HepG2 (cell line): ENCODE measurements around the gene GPC2. TPM values are rescaled to one million over a fixed set of nuclear protein-coding genes. Genes with fewer than 3 reads are reported as not detected.
A peak's percentile ranks its signal among the peaks of the same experiment; 100 is the strongest.

ENCODE experiments used
- DPF2 ChIP-seq: sonication (generic); formaldehyde crosslinking; IDR thresholded peaks from 2 replicates; pipeline ENCODE4 v1.4.0; 2020; ENCODE audit warnings: mild to moderate bottlenecking, low read depth, missing genetic modification reagents, borderline replicate concordance
- FOXK1 ChIP-seq: sonication (generic); formaldehyde crosslinking; IDR thresholded peaks from 2 replicates; pipeline ENCODE4 v1.4.0; 2020; ENCODE audit warnings: low read depth, missing genetic modification reagents, borderline replicate concordance
- HNRNPLL ChIP-seq: fragments of 200-400 bp; formaldehyde crosslinking; IDR thresholded peaks from 2 replicates; pipeline ENCODE4 v1.6.1; 2017; ENCODE audit warnings: mild to moderate bottlenecking, low read depth, low read length; ENCODE audit not compliant: poor library complexity, severe bottlenecking
- JUN ChIP-seq: sonication (generic); formaldehyde crosslinking; IDR thresholded peaks from 2 replicates; pipeline ENCODE4 v1.4.0; 2020; ENCODE audit warnings: mild to moderate bottlenecking, missing genetic modification reagents
- KLF13 ChIP-seq: sonication (generic); formaldehyde crosslinking; IDR thresholded peaks from 2 replicates; pipeline ENCODE4 v1.4.0; 2020; ENCODE audit warnings: mild to moderate bottlenecking, missing genetic modification reagents
- KMT2A ChIP-seq: sonication (generic); formaldehyde crosslinking; IDR thresholded peaks from 2 replicates; pipeline ENCODE4 v1.4.0; 2020; ENCODE audit warnings: missing genetic modification reagents
- NFE2L1 ChIP-seq: sonication (generic); formaldehyde crosslinking; IDR thresholded peaks from 2 replicates; pipeline ENCODE4 v1.4.0; 2020; ENCODE audit warnings: missing genetic modification reagents, mild to moderate bottlenecking, borderline replicate concordance
- PCBP1 ChIP-seq: fragments of 200-400 bp; formaldehyde crosslinking; IDR thresholded peaks from 2 replicates; pipeline ENCODE4 v1.6.1; 2017; ENCODE audit warnings: mild to moderate bottlenecking, low read depth, low read length, borderline replicate concordance
- ZBTB8A ChIP-seq: sonication (generic); formaldehyde crosslinking; IDR thresholded peaks from 2 replicates; pipeline ENCODE4 v1.4.0; 2020; ENCODE audit warnings: mild to moderate bottlenecking, low read depth, missing genetic modification reagents, borderline replicate concordance
- ZEB1 ChIP-seq: IDR thresholded peaks from 2 replicates; pipeline ENCODE4 v1.6.1; 2012; ENCODE audit warnings: mild to moderate bottlenecking, low read depth, inconsistent platforms; ENCODE audit not compliant: insufficient replicate concordance
- ZNF101 ChIP-seq: sonication (generic); formaldehyde crosslinking; IDR thresholded peaks from 2 replicates; pipeline ENCODE4 v1.4.0; 2020; ENCODE audit warnings: mild to moderate bottlenecking, low read depth, missing genetic modification reagents, borderline replicate concordance
- ZNF124 ChIP-seq: sonication (generic); formaldehyde crosslinking; IDR thresholded peaks from 2 replicates; pipeline ENCODE4 v1.4.0; 2020; ENCODE audit warnings: missing genetic modification reagents
- ZNF136 ChIP-seq: sonication (generic); formaldehyde crosslinking; IDR thresholded peaks from 2 replicates; pipeline ENCODE4 v1.8.1; 2022; ENCODE audit warnings: low read depth, mild to moderate bottlenecking, moderate library complexity, missing genetic modification reagents
- ZNF138 ChIP-seq: sonication (generic); formaldehyde crosslinking; IDR thresholded peaks from 2 replicates; pipeline ENCODE4 v1.5.0; 2020; ENCODE audit warnings: mild to moderate bottlenecking, low read depth, missing genetic modification reagents
- ZNF160 ChIP-seq: sonication (generic); formaldehyde crosslinking; IDR thresholded peaks from 2 replicates; pipeline ENCODE4 v1.8.0; 2022; ENCODE audit warnings: mild to moderate bottlenecking, inconsistent platforms, missing genetic modification reagents
- ZNF207 ChIP-seq: fragments of 450-650 bp; IDR thresholded peaks from 2 replicates; pipeline ENCODE4 v1.6.1; 2016; ENCODE audit warnings: antibody characterized with exemption, borderline replicate concordance
- ZNF260 ChIP-seq: sonication (generic); formaldehyde crosslinking; IDR thresholded peaks from 2 replicates; pipeline ENCODE4 v1.4.0; 2020; ENCODE audit warnings: missing genetic modification reagents, low read depth, mild to moderate bottlenecking, borderline replicate concordance
- ZNF350 ChIP-seq: sonication (generic); formaldehyde crosslinking; IDR thresholded peaks from 2 replicates; pipeline ENCODE4 v1.4.0; 2020; ENCODE audit warnings: mild to moderate bottlenecking, low read depth, missing genetic modification reagents, borderline replicate concordance
- ZNF709 ChIP-seq: sonication (generic); formaldehyde crosslinking; IDR thresholded peaks from 2 replicates; pipeline ENCODE4 v1.5.0; 2020; ENCODE audit warnings: mild to moderate bottlenecking, missing genetic modification reagents
- polyA plus RNA-seq, 8 experiments: library from polyadenylated mRNA; depleted of rRNA in 3 of 8; stranded (reverse) in 7 of 8; unstranded in 1 of 8; fragments of >200 nt; fragmentation: Illumina TruSeq in 4 of 8; extraction: Trizol in 4 of 8; gene quantifications; 2 replicates each; pipeline versions ENCODE4 v1.2.1 to v1.2.3, GENCODE V29; 2011 to 2016; ENCODE audit warnings: low read depth in 4 of 8, missing spikeins in 1 of 8, mixed read lengths in 1 of 8; ENCODE audit not compliant: insufficient read depth in 1 of 8
- total RNA-seq, 5 experiments: library from RNA; depleted of rRNA; stranded (reverse); fragments of >200 nt; fragmentation: Illumina TruSeq; extraction: Trizol; gene quantifications; 2 replicates each; pipeline ENCODE4 v1.2.3, GENCODE V29; 2016; ENCODE audit warnings: low read depth in 1 of 5
- TF ChIP-seq, protein P1 (sequence below): sonication (generic); formaldehyde crosslinking; IDR thresholded peaks from 2 replicates; pipeline ENCODE4 v1.4.0; 2020; ENCODE audit warnings: missing genetic modification reagents, borderline replicate concordance
- TF ChIP-seq, protein P2 (sequence below): IDR thresholded peaks from 2 replicates; pipeline ENCODE4 v1.6.1; 2012; ENCODE audit warnings: inconsistent platforms
- TF ChIP-seq, protein P3 (sequence below): sonication (generic); formaldehyde crosslinking; IDR thresholded peaks from 2 replicates; pipeline ENCODE4 v1.5.0; 2020; ENCODE audit warnings: mild to moderate bottlenecking, missing genetic modification reagents
- TF ChIP-seq, protein P4 (sequence below): sonication (generic); formaldehyde crosslinking; IDR thresholded peaks from 2 replicates; pipeline ENCODE4 v1.4.0; 2020; ENCODE audit warnings: mild to moderate bottlenecking, missing genetic modification reagents

GPC2 gene
- total and polyA plus RNA-seq, 2 of the 13 experiments (the other 11 are each of a cell fraction or from before 2014, with no cell fraction given), result 0.64 to 0.78 TPM

DNA sequence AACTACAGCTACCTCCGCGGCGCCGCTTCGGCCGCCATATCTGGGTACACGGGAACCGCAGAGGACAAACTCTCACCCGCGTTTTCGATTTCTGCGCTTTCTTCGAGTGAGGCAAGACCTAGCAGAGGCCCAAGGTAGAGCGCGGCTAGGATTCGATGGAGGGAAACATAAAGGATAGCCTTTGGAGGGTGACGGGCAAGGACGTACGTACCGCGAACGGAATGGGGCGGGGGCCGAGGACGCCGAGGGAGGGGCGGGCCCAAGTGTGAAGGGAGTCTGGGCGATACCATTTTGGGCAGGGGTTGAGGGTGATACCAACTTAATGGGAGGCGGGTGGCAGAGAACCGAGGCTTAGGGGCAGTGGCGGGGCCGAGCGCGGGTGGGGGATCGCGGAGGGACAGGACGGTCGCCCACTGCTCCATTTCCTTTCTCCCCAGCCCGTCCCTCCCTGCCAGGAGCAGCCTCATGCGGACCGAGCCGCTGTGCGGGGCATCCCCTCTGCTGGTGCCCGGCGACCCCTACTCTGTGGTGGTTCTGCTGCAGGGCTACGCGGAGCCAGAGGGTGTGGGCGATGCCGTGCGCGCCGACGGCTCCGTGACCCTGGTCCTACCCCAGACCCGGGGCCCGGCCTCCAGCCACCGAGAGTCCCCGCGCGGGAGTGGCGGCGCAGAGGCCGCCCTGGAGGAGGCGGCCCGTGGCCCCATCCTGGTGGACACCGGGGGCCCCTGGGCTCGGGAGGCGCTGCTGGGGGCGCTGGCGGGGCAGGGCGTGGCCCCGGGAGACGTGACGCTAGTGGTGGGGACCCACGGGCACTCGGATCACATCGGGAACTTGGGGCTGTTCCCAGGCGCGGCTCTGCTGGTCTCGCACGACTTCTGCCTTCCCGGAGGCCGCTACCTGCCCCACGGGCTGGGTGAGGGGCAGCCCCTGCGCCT is 50.0 kb downstream of the GPC2 start, which contains the start of gene MBLAC1 (continued):
- TF ChIP-seq, protein P1, sequence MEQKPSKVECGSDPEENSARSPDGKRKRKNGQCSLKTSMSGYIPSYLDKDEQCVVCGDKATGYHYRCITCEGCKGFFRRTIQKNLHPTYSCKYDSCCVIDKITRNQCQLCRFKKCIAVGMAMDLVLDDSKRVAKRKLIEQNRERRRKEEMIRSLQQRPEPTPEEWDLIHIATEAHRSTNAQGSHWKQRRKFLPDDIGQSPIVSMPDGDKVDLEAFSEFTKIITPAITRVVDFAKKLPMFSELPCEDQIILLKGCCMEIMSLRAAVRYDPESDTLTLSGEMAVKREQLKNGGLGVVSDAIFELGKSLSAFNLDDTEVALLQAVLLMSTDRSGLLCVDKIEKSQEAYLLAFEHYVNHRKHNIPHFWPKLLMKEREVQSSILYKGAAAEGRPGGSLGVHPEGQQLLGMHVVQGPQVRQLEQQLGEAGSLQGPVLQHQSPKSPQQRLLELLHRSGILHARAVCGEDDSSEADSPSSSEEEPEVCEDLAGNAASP (CRISPR knock-in tag), result no peak
- 0 out of 2 replicates have a peak, but pooled peaks have one; percentile 28 for TF ChIP-seq PCBP1
- TF ChIP-seq ZNF124, result no peak
- TF ChIP-seq ZNF136 (CRISPR knock-in tag), result no peak
- TF ChIP-seq ZNF207, result no peak
- 0 out of 2 replicates have a peak, but pooled peaks have one; percentile 42 for TF ChIP-seq ZBTB8A
- TF ChIP-seq, protein P2, sequence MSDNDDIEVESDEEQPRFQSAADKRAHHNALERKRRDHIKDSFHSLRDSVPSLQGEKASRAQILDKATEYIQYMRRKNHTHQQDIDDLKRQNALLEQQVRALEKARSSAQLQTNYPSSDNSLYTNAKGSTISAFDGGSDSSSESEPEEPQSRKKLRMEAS, result peak; percentile 3; the same call in 1 of the 2 replicates
- no peak for TF ChIP-seq ZEB1
- TF ChIP-seq HNRNPLL, result peak; percentile 40
- TF ChIP-seq ZNF260 (CRISPR knock-in tag), result no peak
- TF ChIP-seq ZNF160 (CRISPR knock-in tag), result peak; percentile 42; the same call in 1 of the 2 replicates
- peak; percentile 49; the same call in 1 of the 2 replicates for TF ChIP-seq FOXK1 (CRISPR knock-in tag)
- TF ChIP-seq ZNF101 (CRISPR knock-in tag), result peak; percentile 43; the same call in 1 of the 2 replicates
- TF ChIP-seq, protein P3, sequence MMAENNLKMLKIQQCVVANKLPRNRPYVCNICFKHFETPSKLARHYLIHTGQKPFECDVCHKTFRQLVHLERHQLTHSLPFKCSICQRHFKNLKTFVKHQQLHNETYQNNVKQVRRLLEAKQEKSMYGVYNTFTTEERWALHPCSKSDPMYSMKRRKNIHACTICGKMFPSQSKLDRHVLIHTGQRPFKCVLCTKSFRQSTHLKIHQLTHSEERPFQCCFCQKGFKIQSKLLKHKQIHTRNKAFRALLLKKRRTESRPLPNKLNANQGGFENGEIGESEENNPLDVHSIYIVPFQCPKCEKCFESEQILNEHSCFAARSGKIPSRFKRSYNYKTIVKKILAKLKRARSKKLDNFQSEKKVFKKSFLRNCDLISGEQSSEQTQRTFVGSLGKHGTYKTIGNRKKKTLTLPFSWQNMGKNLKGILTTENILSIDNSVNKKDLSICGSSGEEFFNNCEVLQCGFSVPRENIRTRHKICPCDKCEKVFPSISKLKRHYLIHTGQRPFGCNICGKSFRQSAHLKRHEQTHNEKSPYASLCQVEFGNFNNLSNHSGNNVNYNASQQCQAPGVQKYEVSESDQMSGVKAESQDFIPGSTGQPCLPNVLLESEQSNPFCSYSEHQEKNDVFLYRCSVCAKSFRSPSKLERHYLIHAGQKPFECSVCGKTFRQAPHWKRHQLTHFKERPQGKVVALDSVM (CRISPR knock-in tag), result no peak; the same call in 1 of the 2 replicates
- TF ChIP-seq DPF2, result no peak
- no peak for TF ChIP-seq ZNF138 (CRISPR knock-in tag)
- TF ChIP-seq JUN (CRISPR knock-in tag), result 0 out of 2 replicates have a peak, but pooled peaks have one; percentile 5
- peak; percentile 41; the same call in 1 of the 2 replicates for TF ChIP-seq ZNF350
- no peak for TF ChIP-seq NFE2L1
- TF ChIP-seq, protein P4, sequence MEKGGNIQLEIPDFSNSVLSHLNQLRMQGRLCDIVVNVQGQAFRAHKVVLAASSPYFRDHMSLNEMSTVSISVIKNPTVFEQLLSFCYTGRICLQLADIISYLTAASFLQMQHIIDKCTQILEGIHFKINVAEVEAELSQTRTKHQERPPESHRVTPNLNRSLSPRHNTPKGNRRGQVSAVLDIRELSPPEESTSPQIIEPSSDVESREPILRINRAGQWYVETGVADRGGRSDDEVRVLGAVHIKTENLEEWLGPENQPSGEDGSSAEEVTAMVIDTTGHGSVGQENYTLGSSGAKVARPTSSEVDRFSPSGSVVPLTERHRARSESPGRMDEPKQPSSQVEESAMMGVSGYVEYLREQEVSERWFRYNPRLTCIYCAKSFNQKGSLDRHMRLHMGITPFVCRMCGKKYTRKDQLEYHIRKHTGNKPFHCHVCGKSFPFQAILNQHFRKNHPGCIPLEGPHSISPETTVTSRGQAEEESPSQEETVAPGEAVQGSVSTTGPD, result no peak; the same call in 1 of the 2 replicates
- TF ChIP-seq ZNF709 (CRISPR knock-in tag), result no peak
- TF ChIP-seq KMT2A, result peak; percentile 47; the same call in 1 of the 2 replicates
- TF ChIP-seq KLF13, result no peak
